ACC112 (cell line): ENCODE results near the gene AKT1.

Source experiments
- H2AFZ ChIP-seq: fragments of 200-600 bp; sonication (generic); one replicate; pipeline ENCODE4 v1.6.0; 2017; ENCODE audit warnings: antibody characterized with exemption, low read length; ENCODE audit not compliant: unreplicated experiment
- H3K27ac ChIP-seq: fragments of 200-600 bp; sonication (generic); 2 replicates; pipeline ENCODE4 v1.5.1; 2014; ENCODE audit warnings: low read depth, mild to moderate bottlenecking, antibody characterized with exemption, low read length, moderate library complexity
- H3K27me3 ChIP-seq: fragments of 200-600 bp; sonication (generic); 2 replicates; pipeline ENCODE4 v1.6.1; 2014; ENCODE audit warnings: mild to moderate bottlenecking, antibody characterized with exemption, low read length, moderate library complexity, mixed read lengths; ENCODE audit not compliant: insufficient read depth
- H3K36me3 ChIP-seq: fragments of 200-600 bp; sonication (generic); 2 replicates; pipeline ENCODE4 v1.6.1; 2016; ENCODE audit warnings: mild to moderate bottlenecking, antibody characterized with exemption, low read length, moderate library complexity, mixed read lengths; ENCODE audit not compliant: insufficient read depth
- H3K4me1 ChIP-seq: fragments of 200-600 bp; sonication (generic); one replicate; pipeline ENCODE4 v1.6.1; 2016; ENCODE audit warnings: low read length, mixed read lengths; ENCODE audit not compliant: insufficient read depth, unreplicated experiment, control insufficient read depth
- H3K4me3 ChIP-seq: fragments of 200-600 bp; sonication (generic); 2 replicates; pipeline ENCODE4 v1.5.1; 2014; ENCODE audit warnings: mild to moderate bottlenecking, low read depth, low read length
- H3K79me2 ChIP-seq: fragments of 200-600 bp; sonication (generic); one replicate; pipeline ENCODE4 v1.6.0; 2016; ENCODE audit warnings: low read length; ENCODE audit not compliant: control insufficient read depth, unreplicated experiment, insufficient read depth

AKT1 gene

DNA sequence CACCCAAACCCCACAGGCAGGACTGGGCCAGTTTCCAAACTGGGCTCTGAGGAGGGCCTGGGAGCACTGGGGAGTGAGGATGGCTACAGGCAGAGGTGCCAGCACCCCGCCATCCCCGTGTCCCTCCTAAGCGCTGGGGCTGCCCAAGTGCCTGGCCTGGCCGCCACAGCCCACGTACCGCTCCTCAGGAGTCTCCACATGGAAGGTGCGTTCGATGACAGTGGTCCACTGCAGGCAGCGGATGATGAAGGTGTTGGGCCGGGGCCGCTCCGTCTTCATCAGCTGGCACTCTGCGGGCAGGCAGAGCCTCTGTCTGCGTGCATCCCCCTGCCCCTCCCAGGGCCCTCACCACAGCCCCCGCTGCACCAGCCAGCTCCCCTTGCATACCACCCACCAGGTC, 19.1 kb downstream of the AKT1 start:
- Histone ChIP-seq H3K79me2 (no peaks in the 10 kb centered on the region), H2AFZ (no peak overlapping the region), H3K4me1 (no peaks in the 10 kb centered on the region), H3K36me3 (peaks cover 34% of the 10 kb centered on the region; the same call in 1 of the 2 replicates), H3K4me3 (no peak overlapping the region), H3K27me3 (no peaks in the 10 kb centered on the region), H3K27ac (no peak overlapping the region)

DNA sequence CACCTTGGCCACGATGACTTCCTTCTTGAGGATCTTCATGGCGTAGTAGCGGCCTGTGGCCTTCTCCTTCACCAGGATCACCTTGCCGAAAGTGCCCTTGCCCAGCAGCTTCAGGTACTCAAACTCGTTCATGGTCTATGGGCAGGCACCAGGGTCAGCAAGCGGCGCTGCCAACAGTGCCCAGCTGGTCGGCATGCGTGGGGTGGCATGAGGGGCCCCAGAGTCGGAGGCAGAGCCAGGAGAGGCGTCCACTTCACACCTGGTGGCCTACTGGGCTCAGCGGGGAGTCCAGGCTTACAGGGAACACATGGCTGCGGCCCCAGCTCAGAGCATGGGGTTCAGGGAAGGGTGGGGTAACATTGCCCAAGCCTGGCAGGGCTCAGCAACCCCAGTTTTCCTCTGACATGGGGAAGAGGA, 20.5 kb downstream of the AKT1 start:
- Histone ChIP-seq H3K4me3 (no peak overlapping the region), H3K4me1 (no peaks in the 10 kb centered on the region), H3K27me3 (no peaks in the 10 kb centered on the region), H3K36me3 (peaks cover 45% of the 10 kb centered on the region; the same call in 1 of the 2 replicates), H3K79me2 (no peaks in the 10 kb centered on the region), H3K27ac (no peak overlapping the region), H2AFZ (no peak overlapping the region)

DNA sequence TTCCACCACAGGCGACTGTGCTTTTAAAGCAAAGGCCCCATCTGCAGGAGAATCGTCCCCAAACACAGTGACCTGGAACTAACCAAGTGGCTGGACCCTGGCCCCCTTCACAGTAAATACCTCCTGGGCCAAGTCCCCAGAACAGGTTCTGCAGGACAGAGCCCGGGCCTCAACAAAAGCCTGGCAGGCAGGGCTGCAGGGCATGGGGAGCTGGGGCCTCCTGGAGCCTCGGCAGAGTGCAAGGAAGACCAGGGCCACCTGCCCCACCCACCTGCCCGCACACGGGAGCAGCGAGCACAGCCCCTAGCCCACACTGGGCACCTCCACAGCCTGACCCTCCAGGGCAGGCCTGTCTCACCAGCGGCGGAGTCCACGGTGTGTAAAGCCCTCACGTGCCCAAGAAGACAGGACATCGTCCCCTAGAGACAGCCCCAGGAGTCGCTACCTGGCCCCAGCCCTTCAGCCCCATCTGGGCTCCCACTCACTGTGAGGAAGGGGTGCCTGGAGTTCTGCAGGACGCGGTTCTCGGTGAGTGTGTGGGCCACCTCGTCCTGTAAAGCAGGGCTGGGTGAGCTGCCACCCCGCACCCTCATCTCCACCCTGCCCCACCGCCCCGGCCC, 21.0 kb downstream of the AKT1 start:
- Histone ChIP-seq H3K4me3 (no peak overlapping the region), H3K79me2 (no peaks in the 10 kb centered on the region), H3K27ac (no peak overlapping the region), H3K36me3 (peaks cover 45% of the 10 kb centered on the region; the same call in 1 of the 2 replicates), H3K4me1 (no peaks in the 10 kb centered on the region), H3K27me3 (no peaks in the 10 kb centered on the region), H2AFZ (no peak overlapping the region)

DNA sequence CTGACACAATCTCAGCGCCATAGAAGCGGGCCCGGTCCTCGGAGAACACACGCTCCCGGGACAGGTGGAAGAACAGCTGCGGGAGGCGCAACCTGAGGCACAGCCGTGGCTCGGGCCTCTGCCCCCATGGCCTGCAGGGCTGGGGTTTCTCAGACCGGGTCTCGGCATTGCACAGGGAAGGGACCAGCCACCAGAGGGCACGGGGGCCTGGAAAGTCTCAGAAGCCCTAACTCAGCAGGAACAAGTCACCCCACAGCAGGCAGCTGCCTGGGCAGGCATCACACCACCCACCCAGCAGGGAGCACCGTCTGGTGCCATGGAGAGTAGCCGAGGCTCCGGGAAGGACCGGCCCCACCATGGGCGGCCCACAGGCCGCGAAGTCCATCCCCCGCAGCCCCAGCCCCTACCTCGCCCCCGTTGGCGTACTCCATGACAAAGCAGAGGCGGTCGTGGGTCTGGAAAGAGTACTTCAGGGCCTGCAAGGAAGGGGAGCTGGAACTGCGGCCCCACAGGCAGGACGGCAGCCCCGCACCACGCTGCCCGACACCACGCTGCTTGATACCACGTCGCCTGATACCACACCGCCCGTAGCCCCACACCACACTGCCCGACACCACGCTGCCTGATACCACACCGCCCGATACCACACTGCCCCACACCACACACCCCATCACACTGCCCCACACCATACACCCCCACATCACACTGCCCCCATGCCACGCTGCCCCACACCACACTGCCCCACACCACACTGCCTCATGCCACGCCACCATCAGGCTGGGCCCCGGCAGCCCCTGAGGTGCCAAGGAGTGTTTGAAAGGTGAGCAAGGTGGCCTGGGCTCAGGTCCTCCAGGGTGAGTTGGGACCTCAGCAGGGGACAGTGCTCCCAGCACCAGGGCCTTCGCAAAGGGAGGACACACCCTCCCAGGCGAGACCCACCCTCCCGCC, 21.8 kb downstream of the AKT1 start:
- peaks cover 45% of the 10 kb centered on the region; the same call in 1 of the 2 replicates for H3K36me3 ChIP-seq
- no peak overlapping the region for H3K27ac ChIP-seq
- H2AFZ ChIP-seq, result no peak overlapping the region
- no peaks in the 10 kb centered on the region for H3K27me3 ChIP-seq
- peaks cover 3% of the 10 kb centered on the region for H3K4me1 ChIP-seq
- H3K79me2 ChIP-seq, result no peaks in the 10 kb centered on the region
- no peak overlapping the region for H3K4me3 ChIP-seq

DNA sequence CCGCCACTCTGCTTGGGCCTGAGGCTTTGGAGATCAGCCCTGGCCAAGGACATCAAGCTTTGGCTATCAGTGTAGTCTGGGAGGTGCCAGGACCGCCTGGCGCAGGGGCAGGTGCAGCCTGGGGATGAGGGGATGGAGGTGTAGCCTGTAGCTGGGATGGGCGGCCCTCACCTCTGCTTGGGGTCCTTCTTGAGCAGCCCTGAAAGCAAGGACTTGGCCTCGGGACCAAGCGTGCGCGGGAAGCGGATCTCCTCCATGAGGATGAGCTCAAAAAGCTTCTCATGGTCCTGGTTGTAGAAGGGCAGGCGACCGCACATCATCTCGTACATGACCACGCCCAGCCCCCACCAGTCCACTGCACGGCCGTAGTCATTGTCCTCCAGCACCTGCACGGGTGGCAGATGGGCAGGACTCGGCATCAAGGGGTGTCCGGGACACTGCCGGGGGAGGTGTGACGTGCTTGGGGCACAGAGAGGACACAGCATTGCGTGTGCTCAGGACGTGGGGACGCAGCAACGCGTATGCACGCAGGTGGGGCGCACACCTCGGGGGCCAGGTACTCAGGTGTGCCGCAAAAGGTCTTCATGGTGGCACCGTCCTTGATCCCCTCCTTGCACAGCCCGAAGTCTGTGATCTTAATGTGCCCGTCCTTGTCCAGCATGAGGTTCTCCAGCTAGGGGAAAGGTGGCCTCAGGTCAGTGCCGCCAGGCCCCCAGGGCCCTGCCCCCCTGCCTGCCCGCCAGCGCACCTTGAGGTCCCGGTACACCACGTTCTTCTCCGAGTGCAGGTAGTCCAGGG, 22.6 kb downstream of the AKT1 start:
- no peak overlapping the region for H3K4me3 ChIP-seq
- H3K27ac ChIP-seq, result no peak overlapping the region
- peaks cover 5% of the 10 kb centered on the region for H3K4me1 ChIP-seq
- no peaks in the 10 kb centered on the region for H3K27me3 ChIP-seq
- H3K79me2 ChIP-seq, result no peaks in the 10 kb centered on the region
- H3K36me3 ChIP-seq, result peaks cover 45% of the 10 kb centered on the region; the same call in 1 of the 2 replicates
- no peak overlapping the region for H2AFZ ChIP-seq

DNA sequence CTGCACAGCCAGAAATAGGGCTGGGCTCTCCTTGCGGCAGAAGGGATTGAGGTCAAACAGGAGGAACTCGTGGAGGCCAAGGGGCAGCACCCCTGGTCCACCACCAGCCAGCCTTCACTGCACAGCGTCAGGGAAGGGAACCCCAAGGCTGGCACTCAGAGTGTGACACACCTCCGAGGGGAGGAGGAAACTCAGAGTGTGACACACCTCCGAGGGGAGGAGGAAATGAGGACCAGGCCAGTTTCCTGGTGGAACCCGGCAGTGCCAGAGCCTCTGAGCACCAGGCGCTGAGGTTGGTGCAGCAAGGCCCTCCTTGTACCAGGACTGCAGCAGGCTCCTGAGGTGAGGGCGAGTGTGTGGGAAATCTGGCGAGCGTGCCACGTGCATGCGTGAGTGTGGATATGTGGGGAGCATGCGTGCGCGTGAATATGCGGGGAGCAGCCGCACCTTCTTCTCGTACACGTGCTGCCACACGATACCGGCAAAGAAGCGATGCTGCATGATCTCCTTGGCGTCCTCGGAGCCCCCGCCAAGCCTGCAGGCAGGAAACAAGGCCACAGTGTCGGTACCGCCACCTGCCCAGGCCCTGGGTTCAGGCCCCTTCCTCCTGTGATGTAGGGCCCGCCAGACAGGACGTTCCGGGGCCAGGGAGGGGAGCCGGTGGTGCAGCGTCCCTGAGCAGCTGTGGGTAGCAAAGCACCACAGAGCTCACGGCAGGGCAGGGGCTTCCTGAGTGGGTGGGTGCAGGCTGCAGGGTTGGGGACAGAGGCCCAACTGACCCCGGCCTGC, 23.4 kb downstream of the AKT1 start:
- peaks cover 5% of the 10 kb centered on the region for H3K4me1 ChIP-seq
- H3K79me2 ChIP-seq, result no peaks in the 10 kb centered on the region
- H3K27me3 ChIP-seq, result no peaks in the 10 kb centered on the region
- no peak overlapping the region for H3K4me3 ChIP-seq
- H3K36me3 ChIP-seq, result peaks cover 43% of the 10 kb centered on the region; the same call in 1 of the 2 replicates
- no peak overlapping the region for H3K27ac ChIP-seq
- no peak overlapping the region for H2AFZ ChIP-seq

DNA sequence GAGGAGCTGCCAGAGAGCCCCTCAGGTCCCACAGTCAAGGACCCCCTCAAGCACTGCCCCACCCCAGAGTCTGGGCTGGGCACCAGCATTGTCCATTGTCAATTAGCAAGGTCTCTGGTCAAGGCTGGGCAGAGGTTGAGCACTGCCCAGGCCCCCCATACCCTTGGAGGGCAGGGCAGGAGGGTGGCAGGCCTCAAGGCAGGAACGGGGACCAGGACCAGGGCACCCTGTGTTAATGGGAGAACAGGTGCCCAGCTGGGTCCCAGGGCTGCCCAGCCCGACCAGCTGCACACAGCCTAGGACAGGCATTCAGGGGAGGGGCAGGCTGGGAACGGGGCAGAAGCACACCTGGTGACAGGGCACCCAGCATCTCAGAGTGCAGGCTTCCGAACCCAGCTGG, 24.2 kb downstream of the AKT1 start:
- no peak overlapping the region for H3K27ac ChIP-seq
- peaks cover 5% of the 10 kb centered on the region for H3K4me1 ChIP-seq
- peaks cover 42% of the 10 kb centered on the region; the same call in 1 of the 2 replicates for H3K36me3 ChIP-seq
- H3K79me2 ChIP-seq, result no peaks in the 10 kb centered on the region
- no peak overlapping the region for H3K4me3 ChIP-seq
- no peaks in the 10 kb centered on the region for H3K27me3 ChIP-seq
- H2AFZ ChIP-seq, result no peak overlapping the region

DNA sequence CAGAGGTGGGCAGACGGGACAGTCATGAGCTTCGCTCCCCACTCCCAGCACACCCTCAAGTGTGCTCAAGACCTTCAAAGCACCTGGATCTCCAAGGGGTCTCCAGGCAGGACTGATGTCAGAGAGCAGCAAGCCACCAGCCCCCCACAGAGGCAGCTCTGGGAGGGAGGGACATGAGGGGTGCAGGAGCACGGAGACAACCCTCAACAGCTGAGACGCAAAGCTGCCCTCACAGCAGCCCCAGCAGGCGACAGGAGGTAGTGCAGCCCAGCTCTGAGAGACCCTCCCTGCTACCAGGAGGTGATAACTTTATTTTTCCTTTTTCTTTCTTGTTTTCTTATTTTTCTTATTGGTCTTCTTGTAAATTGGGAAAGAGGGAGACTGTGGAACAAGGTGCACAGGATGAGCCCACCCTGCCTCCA, 24.7 kb downstream of the AKT1 start:
- H3K4me3 ChIP-seq, result no peak overlapping the region
- H3K36me3 ChIP-seq, result peaks cover 38% of the 10 kb centered on the region; the same call in 1 of the 2 replicates
- no peak overlapping the region for H3K27ac ChIP-seq
- no peaks in the 10 kb centered on the region for H3K79me2 ChIP-seq
- no peak overlapping the region for H2AFZ ChIP-seq
- peaks cover 5% of the 10 kb centered on the region for H3K4me1 ChIP-seq
- no peaks in the 10 kb centered on the region for H3K27me3 ChIP-seq

DNA sequence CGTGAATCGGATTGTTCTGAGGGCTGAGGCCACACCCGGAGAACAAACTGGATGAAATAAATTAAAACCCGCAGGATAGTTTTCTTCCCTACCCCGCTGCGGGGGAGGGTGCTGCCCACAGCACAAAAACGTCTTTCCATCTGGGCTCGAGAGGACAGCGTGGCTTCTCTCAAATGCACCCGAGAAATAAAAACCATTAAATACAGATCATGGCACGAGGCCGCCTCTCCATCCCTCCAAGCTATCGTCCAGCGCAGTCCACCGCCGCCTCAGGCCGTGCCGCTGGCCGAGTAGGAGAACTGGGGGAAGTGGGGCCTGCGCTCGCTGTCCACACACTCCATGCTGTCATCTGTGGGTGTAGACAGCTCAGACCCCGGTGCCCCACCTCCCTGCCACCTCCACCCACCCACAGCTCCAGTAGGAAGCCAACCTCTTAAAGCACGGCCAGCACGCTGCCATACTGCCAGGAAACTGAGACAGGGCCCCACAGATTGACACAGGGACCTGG, 25.4 kb downstream of the AKT1 start:
- Histone ChIP-seq H2AFZ (no peak overlapping the region), H3K79me2 (no peaks in the 10 kb centered on the region), H3K4me3 (no peak overlapping the region), H3K27ac (no peak overlapping the region), H3K27me3 (no peaks in the 10 kb centered on the region), H3K4me1 (peaks cover 5% of the 10 kb centered on the region), H3K36me3 (peaks cover 34% of the 10 kb centered on the region; the same call in 1 of the 2 replicates)
